ACHN (cell line): ENCODE measurements around the gene HOXB3.

ENCODE experiments used
- DNase-seq: peaks from one replicate; pipeline ENCODE4 v3.0.0-alpha.2; 2015
- in situ Hi-C: cut with HindIII; loops from 2 replicates; pipeline ENCODE4 v1.10.0; 2017; ENCODE audit warnings: low sequenced_read_pairs, low pct_ligation_motif_present, low pct_unique_long_range_greater_than_20kb

The HOXB3 gene

DNA sequence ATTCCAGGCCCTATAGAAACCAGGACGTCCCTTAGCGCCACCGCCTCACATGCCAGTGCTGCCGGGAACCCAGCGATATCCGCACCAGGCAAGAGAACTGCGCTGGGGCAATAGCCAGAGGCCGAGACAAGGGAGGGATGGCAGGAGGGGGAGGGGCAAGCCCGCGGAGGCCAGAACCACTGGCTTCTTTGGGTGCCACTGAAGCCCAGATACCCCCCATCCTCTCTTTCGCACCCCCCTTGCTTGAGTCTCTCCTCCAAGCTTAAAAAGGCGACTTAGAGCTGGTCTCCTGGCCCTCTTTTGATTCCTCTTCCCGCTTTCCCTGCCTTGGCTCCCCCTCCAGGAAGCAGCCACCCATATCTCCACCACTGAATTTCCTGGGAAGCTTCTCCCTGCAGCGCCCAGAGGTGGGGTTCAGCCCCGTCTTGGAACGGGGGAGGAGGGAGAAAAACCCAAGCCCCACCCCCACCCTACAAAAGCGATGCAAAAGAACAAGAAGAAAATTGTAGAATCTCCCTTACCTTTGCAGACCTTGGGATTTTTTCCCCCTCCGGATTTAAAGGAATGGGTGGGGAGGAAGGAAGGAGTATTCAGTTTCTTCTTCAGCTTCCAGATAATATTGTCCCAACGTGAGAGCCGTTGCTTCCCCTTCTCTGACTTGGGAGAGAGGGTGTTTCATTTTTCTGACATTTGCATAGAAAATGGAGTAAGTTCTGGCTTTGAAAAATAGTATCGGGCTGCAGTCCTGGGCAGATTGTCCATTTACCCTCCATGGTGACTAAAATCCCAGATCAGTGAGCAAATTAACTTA is 14.1 kb upstream of the HOXB3 start:
- in situ Hi-C loops: no loop called here
- peak; percentile 86 for DNase-seq

DNA sequence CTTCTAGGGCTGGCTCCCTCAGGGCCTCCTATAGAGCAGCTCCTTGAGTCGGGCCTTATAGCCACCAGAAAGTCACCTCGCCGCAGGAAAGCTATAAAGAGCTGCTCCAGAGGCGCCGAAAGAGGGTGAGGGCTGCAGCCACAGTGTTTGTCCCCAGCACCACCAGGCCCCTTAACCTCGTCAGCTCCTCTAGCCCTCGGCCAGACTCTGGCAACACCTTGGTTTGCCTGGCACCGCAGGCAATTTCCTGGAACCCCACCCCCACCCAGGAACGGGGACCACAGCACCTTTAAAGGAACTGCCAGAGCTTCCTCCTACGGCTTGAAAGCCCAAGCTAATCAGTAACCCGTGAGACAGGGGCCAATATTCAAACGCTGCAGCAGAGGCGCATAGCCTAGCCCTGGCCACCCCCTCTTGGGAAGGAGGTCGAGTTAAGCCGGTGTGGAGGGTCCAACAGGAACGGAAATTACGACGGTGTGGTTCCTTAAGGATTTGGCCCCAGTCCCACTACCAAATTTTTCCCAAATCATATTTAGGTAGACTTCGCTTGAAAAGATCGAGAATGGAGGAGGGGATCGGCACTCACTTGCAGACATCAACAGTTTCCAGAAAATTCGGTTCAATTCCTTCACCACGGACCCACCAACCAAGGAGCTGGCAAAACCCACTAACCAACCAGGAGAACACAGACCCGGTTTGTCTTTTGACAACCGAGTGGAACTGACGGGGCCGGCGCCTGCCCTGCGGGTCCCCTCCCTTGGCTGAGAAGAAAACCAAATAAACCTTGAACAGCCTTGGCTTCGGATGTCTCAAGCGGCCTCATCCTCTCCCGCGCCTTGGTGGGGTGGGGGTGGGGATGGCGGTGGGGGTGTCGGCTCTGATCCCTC is 11.7 kb upstream of the HOXB3 start:
- peak; percentile 77 for DNase-seq
- in situ Hi-C loops: no loop called here

- in situ Hi-C loops: no loop called here
- no peak for DNase-seq
These were observed 11.1 kb upstream of the HOXB3 start for GRCh38 chr17:48601207-48601538.

DNA sequence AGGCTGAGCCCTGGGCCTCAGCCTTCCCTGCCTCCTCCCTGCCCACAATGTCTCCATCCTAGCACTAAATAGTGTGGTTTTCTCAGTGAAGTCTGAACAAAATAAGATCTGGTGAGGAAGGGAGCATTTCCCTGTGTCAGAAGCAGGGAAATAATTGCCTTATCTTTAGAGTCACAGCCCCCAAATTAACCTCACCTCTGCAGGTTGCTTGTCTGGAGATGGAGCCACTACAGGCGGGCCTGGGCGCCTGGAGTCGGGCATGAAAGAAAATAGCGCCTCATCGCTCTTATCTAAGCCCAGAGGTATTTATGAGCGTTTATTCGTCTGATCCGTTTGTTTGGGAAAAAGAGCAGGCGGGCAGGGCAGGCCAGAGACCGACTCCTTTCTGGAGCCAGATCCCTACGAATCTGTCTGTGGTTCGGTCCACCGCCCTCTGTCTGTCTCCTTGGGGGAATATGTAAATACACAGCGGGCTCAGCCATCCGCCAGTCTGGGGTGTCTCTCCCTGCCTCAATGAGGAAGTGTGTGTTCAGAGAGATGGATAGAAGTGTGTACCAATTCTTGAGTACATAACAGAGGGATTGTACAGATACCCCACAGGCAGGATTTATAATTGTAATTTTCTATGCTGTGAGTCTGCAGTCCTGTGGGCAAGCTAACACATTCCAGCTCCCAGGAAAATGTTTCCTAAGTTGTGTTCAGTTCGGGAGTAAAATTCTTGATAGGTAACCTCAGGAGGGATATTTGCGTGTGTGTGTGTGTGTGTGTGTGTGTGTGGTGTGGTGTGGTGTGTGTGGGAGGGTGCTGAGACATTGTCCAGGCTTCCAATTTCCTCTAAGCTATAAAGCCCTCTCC is 10.4 kb upstream of the HOXB3 start:
- DNase-seq: no peak
- in situ Hi-C loops: no loop called here

DNA sequence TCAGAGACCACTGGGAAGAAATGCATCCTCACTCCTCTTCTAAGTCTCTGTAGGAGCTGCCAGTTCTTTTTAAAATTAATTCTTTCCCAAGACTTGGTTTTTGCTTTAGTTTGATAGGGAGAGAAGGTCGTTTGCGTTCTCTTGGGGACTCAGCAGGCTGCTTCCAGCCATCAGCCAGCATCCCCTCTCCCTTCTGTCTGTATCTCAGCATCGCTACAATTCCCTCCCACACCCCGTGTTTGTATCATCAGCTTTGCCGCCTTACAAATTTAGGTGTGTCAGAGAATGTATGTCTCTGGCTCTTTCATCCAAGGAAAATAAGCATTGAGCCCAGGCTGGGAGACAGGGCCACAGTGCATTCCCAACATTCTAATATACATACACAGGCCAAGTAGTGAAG is 9.3 kb upstream of the HOXB3 start:
- in situ Hi-C loops: no loop called here
- DNase-seq: no peak

DNA sequence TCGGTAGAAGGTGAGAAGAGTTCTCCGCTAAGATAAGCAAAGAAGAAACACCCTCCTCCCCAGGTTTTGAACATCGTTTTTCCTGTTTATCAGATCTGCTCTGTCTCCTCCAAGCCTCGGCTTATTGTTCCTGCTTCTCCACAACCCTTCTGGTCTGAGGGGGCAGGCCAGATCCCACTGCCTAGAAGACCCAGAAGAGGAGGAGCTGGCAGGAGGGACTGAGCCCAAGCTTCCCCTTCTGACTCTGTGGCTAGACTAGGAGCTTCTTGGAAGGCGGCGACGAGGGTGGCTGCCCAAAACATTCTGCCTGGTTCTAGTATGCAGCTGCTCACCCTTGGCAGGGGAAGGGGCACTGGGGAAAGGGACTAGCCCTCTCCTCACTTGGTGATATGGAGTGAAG is 8.7 kb upstream of the HOXB3 start:
- DNase-seq: peak; percentile 19
- in situ Hi-C loops: no loop called here

DNA sequence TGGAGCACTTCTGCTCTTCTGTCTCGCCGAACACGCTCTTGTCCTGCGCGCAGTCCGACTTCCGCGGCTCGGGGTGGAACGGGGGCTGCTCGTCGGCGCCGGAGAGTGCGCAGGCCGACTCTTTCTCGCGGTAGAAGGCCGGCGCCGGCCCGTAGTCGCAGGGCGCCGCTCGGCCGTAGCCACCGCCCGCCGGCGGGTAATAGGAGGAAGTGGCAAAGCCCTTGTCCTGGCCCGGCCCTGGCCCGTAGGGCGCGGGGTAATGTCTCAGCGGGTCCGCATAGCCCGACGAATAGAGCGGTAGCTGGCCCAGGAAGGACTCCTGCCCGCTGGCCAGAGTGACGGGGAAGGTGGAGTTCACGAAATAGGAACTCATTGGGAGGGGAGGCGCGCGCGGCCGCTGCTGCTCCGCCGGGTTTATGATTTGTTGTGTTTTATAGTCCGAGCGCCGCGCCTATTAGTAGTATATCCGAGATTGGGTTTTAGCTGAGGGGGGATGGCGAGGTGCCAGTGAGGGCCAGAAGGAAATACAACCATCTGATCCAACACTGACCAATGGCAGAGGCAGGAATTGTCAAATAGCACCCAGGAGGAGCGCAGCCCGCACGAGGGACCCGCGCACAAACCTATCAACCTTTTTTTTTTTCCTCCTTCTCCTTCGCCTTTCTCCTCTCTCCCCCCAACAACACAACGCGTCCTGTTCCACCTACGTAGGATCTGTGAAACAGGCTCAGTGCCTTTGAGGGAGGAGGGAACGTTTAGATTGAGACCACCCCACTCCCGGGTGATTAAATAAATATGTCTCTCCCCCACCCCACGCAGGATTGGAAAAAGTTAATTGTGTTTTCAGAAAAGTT is 8.0 kb upstream of the HOXB3 start:
- in situ Hi-C loops: no loop called here
- DNase-seq: peak; percentile 71

DNA sequence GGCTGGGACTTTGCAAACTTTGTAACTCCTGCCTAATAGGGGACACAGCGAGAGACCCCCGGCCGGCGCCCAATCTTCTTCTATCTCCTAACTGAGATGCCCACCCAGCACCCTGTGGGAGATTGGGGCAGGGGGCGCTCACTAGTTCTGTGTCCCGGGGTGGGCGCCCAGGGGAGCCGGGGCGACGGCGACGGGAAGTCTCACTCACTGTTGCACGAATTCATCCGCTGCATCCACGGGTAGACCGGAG is 7.4 kb upstream of the HOXB3 start:
- in situ Hi-C loops: no loop called here

DNA sequence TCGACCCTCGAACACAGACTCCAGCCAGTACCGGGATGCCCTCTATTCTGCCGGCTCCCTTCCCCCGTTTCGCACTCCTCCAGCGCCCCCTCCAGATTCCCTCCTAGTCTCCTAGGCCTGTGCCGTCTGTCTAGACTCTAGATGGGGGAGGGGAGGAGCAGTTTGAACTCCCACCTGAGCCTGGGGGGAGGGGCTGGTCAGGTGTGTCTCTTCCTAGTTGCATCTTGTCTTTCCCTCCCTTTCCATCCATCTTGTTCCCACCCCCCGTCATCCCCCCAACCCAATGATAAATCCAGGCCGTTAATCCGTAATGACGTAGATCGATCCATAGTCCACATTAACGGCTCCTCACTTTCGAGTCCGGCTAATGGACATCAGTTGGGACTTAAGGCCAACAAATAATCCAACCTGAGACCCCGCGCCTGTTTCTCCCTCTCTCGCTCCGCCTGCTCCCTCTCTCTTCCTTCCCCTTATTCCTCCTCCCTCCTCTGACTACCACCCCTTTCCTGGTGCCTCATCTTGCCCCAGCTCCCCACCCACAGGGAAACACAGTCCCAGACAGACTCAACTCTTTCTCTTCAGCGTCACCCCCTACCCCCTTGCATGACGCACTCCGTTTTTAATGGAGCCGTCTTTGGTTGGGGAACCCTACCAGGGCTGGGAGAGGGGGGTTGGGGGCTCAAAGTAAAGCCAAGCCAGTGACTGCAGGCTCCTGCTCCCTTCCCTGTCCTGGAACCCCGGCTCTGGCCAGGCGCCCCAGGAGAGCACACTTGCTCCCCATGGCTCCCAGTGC is 6.9 kb upstream of the HOXB3 start:
- no peak for DNase-seq
- in situ Hi-C loops: no loop called here

More for the DNA sequence above, 7.4 kb upstream of the HOXB3 start:
- no peak for DNase-seq

DNA sequence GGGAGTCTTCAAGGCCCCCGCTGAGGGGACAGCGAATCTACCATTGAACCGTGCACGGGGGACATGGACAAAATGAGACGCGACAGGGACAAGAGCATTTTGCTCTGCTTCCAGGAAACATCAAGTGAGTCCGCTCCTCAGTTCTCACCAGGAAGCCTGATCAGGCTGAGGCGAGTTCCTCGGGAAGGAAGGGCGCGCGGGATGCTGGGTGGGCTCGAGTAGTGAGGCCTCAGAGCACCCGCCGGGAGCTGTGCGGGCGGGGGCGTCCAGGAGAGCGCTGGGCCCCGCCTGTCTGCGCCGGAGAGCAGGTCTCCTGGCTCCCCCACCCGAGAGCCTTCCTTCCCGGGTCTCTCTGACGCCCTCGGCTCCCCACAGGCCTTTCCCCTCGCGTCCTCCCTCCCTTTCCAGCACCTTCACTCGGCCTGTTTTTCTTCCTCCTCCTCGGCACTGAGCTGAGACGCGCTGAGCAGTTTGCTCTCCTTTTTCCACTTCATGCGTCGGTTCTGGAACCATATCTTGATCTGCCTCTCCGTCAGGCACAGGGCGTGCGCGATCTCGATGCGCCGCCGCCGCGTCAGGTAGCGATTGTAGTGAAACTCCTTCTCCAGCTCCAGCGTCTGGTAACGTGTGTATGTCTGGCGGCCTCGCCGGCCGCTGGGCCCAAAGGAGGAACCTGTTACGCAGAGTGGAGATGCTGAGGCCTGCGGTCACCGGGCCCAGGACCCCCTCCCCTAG is 6.1 kb upstream of the HOXB3 start:
- in situ Hi-C loops: no loop called here
- no peak for DNase-seq

DNA sequence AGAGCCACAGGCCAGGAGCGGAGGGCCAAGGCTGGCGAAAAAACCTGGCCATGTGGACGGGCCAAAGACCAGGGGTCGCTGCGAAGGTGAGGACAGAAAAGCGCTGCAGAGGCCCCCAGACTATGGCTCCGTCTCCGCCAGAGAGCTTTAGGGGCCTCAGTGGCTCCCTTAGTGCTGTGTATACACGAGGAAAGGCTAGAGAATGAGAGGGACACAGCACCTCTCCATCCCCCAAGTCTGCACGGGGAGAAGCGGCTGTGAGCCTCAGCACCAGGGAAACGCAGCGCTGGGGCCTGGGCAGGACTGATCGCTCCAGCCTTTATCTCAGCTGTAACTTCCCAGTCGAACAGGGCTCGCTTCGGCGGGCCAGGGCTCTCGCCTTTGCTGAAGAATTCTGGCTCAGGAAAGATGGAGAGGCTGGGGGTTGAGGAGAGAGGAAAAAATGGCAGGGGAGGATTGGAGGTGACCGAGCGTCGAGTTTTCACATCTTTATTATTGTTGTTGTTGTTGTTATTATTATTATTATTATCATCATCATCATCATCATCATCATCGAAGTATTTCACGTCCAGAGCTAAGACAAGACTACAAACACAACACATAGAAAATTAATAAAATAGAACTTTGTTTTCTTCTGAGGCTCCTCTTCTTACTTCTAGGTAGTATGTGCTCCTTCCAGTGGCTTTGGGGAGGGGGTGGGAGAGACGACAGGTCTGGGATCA is 5.4 kb upstream of the HOXB3 start:
- DNase-seq: no peak
- in situ Hi-C loops: no loop called here

DNA sequence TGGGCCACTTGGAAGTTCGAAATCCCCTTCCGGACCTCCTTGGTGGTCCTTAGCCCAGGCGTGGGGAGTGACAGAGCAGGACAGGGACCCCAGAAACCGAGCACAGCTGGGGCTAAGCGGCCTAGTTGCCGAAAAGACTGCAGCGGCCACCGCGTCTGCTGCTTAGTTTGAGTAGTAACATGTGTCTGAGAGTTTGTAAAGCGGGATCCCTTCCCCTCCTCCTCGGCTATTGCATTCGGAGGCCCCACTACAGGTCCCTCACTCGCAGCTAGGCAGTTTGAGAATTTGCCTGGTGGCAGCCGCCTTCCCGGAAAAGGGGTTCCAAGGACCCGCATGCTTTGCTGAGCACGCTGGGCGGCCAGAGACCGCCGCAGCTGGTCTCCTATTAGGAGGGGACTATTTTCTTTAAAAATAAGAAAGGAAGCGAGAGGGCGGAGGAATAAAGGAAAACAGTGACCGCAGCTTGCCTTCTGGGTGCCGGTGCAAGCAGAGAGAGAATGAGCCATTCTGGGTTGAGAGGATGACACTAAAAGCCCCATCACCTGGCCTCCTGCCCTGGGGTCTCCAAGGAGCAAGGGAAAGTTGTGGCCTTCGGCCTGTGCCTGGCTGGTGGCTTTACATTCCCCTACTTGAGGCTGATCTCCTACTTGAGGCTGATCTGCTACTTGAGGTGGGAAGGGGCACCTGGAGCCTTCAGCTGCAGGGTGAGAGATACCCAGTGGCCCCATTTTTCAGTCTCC is 4.7 kb upstream of the HOXB3 start:
- in situ Hi-C loops: no loop called here
- no peak for DNase-seq

DNA sequence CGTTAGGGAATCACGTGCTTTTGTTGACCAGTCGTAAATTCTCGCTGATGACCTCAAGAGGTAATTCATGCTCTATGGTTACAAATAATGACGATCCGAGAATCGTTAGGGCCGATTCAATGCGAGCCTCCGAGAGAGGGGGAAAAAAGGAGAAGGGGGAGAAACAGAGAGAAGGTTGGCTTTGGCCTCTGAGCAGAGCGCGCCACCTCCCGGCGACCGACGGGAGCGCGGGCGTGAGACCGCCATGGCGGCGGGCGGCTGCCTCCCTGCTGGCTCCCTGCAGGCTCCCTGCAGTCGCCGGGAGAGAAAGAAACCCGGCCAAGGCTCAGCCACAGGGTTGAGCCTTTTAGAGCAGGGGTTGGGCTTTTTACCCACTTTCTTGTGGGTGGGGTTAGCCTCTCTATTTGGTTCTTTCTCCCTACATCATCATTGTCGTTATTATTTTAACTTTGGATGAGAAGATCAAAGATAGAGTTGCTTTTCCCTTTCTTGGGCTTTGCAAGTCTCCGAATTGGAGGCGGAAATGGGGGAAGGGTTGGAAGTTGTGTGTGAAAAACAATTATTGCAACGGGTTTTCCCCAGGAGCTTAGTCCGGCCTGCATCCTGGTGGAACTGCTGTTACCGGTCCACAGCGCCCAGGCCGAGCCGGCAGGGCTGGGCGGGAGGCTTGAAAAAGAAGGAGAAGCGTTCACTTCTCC is 3.9 kb upstream of the HOXB3 start:
- peak; percentile 78 for DNase-seq
- in situ Hi-C loops: no loop called here

DNA sequence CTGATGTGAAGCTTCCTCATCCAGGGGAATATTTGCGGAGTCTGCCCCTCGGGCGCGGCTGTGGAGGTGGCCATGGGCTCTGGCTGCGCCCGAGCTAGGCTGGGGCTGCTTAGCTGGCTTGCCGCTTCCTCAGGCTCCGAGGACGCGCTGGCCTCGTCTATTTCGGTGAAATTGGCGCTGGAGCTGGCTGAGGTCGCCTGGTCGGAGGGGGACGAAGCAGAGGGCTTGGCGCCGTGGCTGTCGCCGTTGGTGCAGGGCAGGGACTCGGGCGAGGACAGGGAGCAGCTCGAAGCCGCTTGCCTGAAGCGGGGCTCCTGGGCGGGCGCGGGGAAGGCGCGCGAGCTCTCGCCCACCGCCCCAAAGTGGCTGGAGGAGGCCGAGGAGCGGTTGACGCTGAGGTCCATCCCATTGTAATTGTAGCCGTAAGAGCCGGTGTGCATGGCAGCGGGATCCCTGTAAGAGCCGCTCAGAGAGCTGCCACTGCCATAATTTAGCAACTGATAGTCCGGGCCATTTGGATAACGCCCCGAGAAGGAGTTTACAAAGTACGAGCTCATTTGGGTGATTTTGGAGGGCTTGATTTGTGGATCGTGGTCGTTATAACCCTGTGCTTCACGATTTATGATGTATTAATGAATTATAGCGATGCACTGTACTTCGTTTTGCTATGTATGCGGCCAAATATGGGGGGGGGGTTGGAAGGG is 3.2 kb upstream of the HOXB3 start, which contains the start of gene HOXB5:
TSS of gene HOXB5 (minus strand) at position 654 of the 704 bp plus-strand sequence. CDS start at position 557, 97 bp downstream.
- in situ Hi-C loops: no loop called here
- no peak for DNase-seq

DNA sequence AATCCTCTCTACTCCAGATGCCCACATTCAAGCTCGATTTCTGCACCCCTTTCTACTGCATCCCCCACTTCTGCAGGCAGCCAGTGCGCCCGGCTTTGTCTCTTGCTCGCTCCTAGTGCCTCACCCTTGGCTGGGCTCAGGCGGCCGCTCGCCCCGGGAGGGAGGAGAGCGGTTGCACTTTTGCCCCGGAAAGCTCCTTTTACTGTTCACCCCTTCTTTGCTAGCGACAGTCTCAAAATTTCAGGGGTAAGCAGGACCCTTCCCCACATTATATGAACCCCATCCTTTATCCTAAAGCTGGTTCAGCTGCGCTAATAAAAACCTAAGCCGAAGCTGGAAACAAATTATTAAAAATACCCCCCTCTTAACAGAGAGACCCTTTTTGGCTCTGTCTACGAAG is 2.5 kb upstream of the HOXB3 start:
- no peak for DNase-seq
- in situ Hi-C loops: no loop called here
